M059J (cell line): ENCODE measurements around the gene MACROD1. TPM values are rescaled to one million over a fixed set of nuclear protein-coding genes. Genes with fewer than 3 reads are reported as not detected.

Experiments
- DNase-seq: peaks from one replicate; pipeline ENCODE4 v3.0.0-alpha.2; 2012; ENCODE audit warnings: low read depth
- total RNA-seq: library from RNA; depleted of rRNA; stranded (reverse); fragments of >200 nt; shearing (Covaris generic); gene quantifications from 2 replicates; pipeline ENCODE4 v1.2.3, GENCODE V29; 2014

MACROD1 gene
- total RNA-seq, 1 experiment from 2014 or later, result 10.3 TPM

DNA sequence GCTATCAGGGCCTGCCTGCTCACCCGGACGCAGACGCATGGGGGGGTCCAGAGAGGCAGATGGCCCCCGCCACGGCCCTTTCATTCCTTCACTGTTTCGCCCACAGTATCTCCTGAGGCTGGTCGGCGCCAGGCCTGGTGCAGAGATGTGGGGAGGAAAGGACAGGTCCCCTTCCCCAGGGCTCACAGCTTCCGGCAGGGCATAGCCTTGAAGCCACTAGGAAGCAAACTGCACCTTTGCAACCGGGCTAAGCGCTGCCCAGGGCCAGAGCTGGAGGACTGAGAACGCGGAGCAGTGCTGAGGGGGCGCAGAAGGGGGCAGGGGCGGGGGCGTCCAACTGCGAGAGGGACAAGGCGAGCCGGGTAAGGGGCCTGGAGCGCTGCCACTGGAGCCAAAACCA is 150.4 kb downstream of the MACROD1 start:
- DNase-seq, result no peak

DNA sequence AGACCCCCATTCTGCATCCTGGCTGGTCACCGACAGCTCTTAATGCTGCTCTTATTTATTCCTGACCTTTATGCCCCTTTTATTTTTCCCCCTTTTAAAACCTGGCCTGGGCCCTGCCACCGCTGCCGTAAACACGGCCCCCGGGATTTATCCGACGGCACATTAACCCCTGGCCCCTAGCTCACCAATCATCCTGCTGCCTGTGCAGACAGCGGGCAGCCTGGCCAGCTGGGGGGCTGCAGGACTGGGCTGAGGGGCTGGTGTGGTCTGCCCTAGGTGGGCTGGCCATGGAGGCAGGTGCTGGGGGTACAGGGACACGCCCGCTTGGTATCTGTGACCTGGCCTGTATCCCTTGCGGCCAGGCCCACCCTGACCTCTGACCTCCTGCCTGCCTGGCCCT is 151.6 kb downstream of the MACROD1 start:
- DNase-seq, result no peak

DNA sequence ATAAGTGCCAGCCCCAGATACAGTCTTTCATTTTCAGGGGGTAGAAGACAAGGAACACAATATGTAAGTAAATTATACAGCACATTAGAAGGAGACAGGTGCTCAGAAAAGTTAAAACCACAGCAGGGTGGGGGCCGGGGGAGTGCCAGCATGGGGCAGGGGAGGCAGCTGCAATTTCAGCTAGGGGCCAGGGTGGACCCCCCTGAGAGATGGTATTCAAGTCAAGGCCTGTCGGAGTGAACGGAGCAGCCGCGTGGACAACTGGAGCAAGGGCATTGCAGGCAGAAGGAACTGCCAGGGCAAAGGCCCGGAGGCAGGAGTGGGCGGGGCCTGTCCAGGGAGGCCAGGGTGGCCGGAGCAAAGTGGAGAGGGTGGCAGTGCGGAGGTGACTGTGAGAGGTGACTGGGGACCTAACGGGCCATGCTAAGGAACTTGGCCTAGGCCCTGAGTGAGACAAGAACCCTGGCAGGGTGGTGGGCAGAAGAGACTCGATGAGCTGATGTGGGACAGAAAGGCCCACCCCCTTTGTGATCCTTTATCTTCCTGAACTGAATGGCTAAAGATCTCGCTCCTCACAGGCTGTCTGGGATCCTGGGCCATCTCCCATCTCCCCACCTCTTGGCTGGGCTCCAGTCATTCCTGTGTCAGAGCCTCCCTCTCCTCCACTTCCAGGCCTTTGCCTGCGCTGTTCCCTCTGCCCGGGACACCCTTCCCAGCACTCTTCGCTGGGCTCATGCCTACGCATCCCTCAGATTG is 152.6 kb downstream of the MACROD1 start:
- no peak for DNase-seq

DNA sequence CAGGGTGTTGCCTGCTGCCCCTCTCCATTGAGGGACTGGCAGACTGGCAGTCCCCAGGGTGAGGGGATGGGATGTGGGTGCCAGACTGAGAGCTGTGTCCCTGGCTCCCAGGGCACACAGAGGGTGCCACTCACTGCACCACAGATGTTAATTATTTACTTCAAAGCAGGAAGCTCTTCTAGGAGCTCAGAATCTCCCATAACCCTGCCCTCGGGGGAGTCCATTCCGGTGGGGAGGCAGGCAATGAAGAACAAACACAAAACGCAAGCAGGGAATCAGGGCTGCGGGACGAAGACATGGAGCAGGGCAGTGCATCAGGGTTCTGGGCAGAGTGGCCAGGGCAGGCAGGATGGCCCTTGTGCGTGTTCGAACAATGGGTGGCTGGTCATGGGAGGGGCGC is 154.5 kb downstream of the MACROD1 start:
- DNase-seq, result no peak

DNA sequence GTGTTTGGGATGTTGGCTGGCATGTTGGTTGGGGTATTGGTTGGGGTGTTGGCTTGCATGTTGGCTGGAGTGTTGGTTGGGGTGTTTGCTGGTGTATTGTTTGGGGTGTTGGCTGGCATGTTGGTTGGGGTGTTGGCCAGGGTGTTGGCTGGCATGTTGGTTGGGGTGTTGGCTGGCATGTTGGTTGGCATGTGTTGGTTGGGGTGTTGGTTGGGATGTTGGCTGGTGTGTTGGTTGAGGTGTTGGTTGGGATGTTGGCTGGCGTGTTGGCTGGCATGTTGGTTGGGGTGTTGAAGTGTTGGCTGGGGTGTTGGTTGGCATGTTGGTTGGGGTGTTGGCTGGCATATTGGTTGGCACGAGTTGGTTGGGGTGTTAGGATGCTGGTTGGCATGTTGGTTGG is 155.1 kb downstream of the MACROD1 start:
- DNase-seq, result no peak

DNA sequence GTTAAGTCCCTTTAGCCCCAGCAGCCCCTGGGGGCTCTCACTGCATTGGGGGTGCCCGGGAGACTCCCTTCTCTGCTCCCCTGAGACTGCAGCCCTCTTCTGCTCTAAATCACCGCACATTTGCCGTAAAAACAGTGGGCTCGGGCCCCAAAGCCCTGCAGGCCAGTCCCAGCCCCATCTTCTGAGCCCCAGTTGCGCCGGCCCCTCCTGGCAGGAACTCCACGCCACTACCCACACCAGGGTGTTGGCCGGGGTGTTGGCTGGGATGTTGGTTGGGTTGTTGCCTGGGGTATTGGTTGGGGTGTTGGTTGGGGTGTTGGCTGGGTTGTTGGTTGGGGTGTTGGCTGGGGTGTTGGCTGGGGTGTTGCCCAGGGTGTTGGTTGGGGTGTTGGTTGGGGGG is 156.2 kb downstream of the MACROD1 start:
- DNase-seq, result no peak

DNA sequence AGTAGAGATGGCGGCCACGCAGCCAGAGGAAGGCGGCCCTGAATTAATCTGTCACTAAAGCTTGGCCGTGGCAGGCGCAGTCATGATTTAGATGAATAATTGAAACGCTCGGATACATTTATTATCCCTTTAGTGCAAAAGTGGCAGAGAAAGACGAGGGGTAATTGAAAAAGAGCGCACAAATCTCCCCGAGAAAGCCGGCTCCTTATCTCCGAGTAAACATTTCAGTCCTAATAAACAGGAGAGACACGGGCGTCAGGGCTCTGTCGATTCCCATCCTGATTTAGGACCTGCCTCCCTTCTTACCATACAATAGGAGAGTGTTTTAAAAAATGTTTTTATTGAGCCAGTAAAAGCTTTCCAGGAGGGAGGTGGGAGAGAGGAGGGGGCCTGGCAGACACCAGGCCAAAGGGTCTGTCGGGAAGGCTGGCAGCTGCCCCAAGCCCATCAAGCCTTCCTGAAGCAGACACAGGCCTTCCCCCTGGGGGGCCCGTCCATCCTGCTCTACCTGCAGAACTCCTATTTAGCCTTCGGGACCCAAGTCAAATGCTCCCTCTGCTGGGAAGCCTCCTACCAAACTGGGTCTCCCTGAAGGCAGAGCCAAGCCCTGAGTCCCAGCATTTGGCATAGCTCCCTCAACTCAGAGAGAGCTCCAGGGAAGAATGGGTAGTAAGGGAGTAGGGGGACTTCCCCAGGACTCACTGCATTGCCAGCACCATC is 156.8 kb downstream of the MACROD1 start:
- no peak for DNase-seq

DNA sequence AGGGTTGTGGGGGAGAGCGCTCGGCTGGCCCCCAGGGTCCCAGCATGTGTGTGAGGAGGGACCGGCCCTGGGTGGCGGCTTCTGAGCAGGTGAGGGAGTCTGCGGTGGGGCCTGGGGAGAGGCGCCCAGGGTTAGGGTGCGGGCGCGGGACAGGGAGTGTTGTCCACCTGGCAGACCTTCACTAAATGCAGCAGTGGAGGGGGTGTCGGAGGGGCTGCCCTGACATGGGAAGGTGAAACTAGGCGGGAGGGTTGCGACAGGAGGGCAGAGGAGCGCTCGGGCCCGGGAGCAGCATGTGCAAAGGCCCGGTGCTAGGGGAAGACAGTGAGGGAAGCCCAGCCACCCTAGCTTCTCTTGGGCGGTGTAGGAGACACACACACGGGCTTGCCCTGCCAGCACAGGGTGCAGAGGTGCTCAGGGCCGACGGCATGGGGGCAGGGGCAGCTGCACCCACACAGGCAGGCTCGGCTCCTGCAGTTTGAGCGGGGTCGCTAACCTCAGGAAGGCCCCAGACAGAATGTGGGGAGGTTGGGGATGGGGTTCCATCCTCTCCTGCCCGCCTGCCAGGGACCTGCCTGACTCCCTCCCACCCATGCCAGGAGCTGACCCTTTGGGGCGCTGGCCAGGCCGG is 157.5 kb downstream of the MACROD1 start:
- no peak for DNase-seq

DNA sequence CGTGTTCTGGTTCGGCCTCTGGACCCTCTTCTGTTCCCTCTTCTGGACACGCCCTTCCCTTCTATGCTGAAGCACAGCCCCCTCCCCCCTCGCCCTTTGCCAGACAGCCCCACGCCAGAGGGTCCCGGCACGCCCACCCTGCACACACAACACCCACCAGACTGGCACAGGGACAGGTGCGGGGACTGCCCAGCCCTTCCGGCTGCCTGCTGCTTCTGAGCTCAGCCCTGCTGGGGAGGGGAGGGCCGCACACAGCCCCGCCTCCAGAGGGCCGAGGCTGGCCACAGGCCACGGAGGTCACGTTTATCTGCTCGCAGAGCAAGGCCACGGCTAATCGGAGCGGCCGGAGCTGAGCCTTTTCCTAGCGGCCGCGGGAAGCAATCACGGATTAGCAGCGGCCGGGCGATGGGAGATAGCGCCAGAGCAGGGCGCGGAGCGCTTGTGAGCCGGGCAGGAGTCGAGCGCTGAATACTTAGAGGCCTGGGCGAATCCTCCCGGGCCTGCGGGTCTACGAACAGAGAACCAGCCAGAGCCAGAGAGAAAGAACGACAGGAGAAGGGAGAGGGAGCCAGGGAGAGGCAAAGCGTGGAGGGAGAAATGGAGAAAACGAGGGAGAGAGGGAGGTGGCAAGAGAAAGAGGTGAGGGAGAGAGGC is 158.2 kb downstream of the MACROD1 start:
- no peak for DNase-seq

DNA sequence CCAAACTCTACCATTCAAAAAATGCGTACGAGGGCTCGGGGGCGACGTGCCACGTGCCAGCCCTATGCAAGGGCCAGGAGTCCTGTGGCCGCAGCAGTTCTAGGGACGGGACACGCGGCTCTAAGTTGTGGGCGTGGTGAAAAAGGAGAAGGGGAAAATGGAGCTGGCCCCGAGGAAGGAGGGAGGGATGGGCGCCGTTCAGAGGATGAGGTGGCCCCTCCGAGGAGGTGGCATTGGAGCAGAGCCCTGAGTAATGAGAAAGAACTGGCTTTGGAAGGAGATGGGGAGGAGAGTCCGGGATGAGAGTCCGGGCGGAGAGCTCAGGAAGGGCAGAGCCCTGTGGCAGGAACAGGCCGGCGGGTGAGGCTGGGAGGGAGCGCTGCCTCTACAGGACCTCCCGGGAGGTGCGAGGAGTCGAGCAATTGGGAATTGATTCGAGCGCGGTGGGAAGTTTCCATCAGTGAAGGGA is 158.7 kb downstream of the MACROD1 start:
- peak; percentile 55 for DNase-seq

DNA sequence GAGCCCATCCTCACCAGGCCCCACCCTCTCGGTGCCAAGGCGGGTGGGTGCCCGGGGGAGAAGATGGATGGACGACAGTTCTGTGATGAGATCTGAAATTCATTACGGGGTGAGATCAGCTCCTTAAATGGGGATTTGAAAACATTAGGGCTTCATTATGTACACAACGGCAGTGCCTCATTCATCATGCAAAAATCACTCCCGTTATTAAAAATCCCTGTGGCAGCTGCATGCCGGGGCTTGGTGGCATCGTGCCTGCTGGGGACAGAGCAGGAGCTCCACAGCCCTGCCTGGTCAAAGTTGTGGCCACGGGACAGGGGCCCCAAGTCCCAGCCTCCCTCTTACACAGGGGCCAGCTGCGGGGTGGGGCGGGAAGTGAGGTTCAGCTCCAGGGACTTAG is 159.5 kb downstream of the MACROD1 start:
- no peak for DNase-seq

DNA sequence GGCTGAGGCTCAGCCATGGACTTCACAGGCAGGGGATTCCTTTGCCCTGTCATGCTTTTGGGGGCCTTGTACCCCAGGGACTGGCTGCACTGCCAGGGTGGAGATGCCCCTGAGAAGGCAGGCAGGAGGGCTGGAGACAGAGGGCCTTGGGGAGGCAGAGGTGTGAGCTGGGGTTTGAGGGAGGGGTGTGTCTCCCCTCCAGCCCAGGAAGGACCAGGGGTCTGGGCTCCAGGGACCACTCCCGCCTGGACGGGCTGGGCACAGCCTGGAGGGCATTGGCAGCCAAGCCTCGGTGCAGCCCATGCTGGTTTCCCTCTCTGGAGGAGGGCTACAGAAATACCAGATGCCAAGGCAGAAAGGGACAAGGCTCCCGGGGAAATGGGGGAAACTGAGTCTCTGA is 160.2 kb downstream of the MACROD1 start:
- DNase-seq, result no peak

DNA sequence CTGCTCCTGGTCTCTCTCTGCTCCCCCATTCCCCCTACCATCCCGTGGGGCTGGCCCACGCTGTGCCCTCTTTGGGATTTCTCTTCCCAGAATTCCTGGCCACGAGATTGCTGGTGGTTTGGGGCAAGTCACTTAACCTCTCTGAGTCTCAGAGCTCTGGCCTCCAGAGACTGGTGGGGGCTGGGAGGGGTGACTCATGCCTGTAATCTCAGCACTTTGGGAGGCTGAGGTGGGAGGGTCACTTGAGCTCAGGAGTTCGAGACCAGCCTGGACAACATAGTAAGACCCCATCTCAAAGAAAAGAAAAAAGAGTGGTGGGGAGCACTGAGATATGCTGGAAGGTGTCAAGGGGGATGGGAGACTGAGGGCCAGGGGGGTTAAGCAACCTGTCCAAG is 161.3 kb downstream of the MACROD1 start:
- DNase-seq, result peak; percentile 47

DNA sequence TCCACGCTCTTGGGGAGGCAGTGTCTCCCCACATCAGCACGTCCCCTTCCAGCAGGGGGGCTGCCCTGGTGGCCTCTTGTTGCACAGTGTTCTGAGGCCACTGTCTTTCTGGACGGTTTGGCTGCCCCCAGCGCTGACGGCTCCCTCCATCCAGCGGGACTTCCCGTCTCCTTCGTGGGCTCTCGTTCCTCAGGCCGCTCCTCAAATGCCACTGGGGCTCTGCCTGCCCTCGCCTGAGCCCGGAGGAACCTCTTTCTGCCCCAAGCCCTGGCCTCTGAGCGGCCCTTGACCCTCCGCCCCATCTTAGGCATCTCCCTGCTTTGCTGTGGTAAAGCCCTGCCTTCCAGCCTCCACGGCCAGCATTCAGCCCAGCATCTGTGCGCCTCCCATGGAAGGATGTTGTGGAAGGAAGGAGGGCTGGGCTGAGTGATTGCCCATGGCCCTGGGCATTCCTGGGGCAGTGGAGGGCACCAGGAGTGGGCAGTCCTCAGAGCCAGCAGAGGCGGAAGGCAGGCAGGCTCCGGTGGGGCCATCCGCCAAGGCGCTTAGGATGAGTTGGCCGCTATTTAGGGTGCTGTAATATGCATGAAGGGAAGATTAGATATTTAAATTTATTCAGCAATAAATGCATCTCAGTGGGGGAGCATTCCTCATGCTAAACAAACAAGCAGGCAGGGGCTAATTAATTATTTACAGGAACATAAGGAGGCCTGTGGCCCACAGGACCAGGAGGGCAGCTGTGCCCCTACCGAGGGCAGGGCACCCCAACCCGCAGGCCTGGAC is 161.9 kb downstream of the MACROD1 start:
- peak; percentile 82 for DNase-seq

DNA sequence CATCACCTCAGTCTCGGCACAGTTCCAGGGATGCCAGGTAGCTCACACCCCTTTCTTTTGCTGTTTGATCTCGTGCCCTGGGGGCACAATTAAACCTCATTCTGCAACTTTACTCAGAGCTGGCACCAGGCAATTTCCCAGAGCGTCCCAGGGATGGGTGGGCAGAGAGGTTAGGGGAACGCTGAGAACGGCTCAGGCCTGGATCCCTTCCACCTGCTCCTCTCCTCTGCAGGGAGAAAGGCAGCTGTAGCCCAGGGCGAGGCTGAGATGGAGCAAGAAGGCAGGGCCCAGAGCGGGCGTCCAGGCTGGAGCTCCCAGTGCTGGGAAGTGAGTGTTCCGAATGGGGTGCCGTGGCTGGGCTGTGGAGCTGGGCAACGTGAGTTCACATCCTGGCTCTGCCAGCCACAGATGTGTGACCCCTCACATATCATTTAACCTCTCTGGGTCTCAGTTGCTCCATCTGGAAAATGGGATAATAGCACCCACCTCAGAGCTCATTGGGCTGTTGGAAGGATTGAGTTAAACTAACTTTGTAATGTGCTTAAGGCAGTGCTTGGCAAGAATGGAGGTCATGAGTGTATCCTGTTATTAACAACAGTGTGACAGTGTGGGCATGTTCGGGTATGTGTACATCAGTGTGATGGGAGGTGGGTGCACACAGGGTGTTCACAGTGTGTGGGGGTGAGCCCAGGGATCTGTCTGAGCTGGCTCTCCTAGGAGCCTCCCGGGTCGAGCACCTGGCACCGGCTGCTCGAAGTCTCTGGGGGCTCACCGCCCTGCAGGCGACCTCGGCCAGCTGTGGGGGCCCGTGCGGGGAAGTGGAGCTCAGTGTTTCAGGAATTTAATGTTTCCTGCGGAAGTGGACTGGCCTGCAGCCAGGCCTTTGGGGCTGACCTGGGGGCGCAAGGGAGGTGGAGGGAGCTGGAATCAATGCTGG is 164.2 kb downstream of the MACROD1 start:
- DNase-seq, result peak; percentile 46

DNA sequence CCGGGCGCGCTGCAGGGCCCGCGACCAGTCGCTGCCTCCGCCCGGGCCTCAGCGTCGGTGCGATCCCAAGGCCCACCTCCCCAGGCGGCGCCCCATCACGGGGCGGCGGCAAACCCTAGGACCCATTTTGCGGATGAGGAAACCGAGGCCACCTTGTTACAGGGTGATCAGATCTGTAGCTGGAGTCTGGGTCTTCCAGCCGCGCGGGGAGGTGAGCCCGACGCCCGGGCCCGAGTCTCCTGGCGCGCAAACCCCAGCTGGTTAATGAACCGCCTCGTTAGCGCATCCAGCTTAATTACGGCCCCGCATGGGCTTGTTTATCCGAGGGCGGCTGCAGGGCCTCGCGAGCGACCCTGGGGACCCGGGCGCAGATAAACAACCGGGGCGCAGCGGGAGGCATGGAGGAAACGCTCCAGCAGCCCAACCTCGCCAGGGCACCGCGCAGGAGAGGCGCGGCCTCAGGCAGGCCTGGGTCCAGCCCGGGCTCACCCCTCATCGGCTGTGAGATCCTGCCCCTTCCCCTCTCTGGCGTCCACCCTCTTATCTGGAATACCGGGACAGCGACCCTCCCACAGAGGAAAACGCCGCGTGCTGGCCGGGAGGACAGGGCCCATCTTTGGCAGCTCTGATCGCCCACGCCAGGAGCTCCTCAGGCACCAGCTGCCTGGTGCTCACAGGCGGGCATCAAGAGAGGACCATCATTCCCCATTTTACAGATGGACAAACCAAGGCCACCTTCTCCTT is 165.0 kb downstream of the MACROD1 start:
- DNase-seq, result no peak

DNA sequence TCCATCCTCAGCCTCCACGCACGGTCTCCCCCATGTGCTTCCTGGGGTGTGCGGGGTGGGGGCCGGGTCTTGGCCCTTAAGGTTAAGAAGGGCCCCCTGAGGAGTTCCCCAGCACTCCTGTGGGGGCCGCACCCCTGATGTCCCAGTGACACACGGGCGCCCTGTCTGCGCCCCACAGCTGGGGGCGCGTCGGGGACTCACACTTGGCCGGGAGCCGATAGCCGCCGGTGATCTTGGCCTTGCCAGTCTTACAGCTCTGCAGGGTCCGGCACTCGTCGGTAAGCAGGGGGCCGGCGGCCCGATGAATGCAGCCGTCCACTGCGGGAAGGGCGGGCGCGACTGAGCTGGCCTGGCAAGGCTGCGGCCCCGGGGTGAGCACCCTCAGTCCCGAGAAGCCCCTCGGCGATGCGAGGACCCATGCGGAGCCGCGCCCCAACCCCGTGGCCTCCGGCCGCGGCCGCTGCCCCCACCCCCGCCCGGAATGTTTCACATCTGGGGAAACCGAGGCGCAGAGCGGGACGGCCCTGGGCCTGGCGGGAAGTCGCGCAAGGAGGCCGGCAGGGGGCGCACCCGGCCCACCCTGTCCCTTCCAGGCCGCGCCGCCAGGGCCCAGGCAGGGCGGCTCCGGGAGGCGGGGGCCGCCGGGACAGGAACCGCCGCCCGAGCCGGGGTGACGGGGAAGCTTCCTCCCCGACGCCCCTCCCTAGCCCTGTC is 165.7 kb downstream of the MACROD1 start:
- DNase-seq, result no peak

DNA sequence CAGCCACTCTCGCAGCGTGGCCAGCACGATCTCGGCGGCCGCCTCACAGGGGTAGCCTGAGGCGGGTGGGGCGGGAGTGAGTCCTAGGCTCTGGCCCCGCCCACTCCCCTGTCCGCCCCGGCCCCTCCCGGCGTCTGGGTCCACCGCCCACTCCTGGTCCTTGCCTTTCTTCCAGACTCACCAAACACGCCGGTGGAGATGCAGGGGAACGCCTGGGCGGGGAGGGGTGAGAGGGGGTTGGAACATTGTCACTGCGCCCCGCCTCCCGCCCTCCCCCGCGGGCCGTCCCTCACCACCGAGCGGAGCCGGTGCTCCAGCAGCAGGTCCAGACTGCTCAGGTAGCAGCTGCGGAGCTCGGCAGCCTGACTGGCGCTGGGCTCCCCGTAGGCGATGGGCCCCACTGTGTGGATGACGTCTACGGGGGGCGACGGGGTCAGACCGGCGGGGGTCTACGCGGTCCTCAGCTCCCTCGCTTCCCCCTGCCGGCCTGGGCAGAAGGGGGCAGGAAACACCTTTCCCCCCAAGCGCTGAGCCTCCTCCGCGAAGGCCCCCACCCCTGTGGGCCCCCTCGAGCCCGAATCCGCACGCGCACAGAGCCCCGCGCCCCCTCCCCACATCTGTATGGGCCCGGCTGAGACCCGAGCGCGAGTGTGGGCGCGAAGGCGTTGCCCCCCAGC is 166.4 kb downstream of the MACROD1 start:
- DNase-seq, result no peak
